Measurements from ENCODE around the gene AP5Z1. TPM values are rescaled to one million over a fixed set of nuclear protein-coding genes. Genes with fewer than 3 reads are reported as not detected.

Gene AP5Z1
- total and polyA plus RNA-seq, 2 donors (not counting 1 experiment from before 2014, with no cell fraction given) = 99.7 to 113 TPM

GRCh38 chr7:4840079-4840501 is 64.7 kb downstream of the AP5Z1 start:
- Histone ChIP-seq H3K4me1 (ENCODE audit: control insufficient read depth in 2 of 2, insufficient read depth in 2 of 2, low read length in 2 of 2) (no peaks in the 10 kb centered on the region), H3K4me2 (replicated peaks; ENCODE audit: low read depth, low read length, poor library complexity, severe bottlenecking) (no peak overlapping the region), H3K27me3 (replicated peaks in 1 of 4; ENCODE audit: control extremely low read depth in 1 of 4, control insufficient read depth in 3 of 4, insufficient read depth in 4 of 4, low read length in 3 of 4) (peaks cover 0 to 4% (median 0%) of the 10 kb centered on the region in 4 experiments), H3K27ac (ENCODE audit: low read length in 2 of 2) (no peak overlapping the region), H3K9me3 (ENCODE audit: control extremely low read depth in 1 of 3, control insufficient read depth in 2 of 3, insufficient read depth in 1 of 3, low read length in 2 of 3) (no peaks in the 10 kb centered on the region), H3K79me2 (ENCODE audit: control insufficient read depth, insufficient read depth, low read length) (no peaks in the 10 kb centered on the region), H3K9ac (ENCODE audit: low read length) (no peak overlapping the region), H2AFZ (ENCODE audit: insufficient read depth, low read depth, low read length, poor library complexity, severe bottlenecking) (no peak overlapping the region), H3K36me3 (replicated peaks in 1 of 2; ENCODE audit: control extremely low read depth in 1 of 2, control insufficient read depth in 1 of 2, extremely low read depth in 1 of 2, insufficient read depth in 2 of 2, low read length in 1 of 2) (no peaks in the 10 kb centered on the region), H4K20me1 (ENCODE audit: control insufficient read depth, insufficient read depth, low read length, poor library complexity, severe bottlenecking) (no peaks in the 10 kb centered on the region), H3K4me3 (ENCODE audit: control extremely low read depth in 1 of 5, extremely low read depth in 1 of 5, insufficient read depth in 1 of 5, low read depth in 2 of 5, low read length in 4 of 5) (no peak overlapping the region)
- ChIA-PET CTCF (no interaction called here), POLR2A (no interaction called here)
- no peaks in the 10 kb centered on the region for H3K9me3 Mint-ChIP-seq (ENCODE audit: insufficient read depth)
- no peak overlapping the region for H3K27ac Mint-ChIP-seq
- no peak for TF ChIP-seq EZH2 (IDR thresholded peaks at IDR 0.05; ENCODE audit: borderline replicate concordance, insufficient read depth, low read depth, low read length, poor library complexity, severe bottlenecking)
- TF ChIP-seq CTCF (IDR thresholded peaks at IDR 0.05) = no peak
- intact Hi-C loops (cut with micrococcal nuclease) = no loop called here
- no peak overlapping the region for H3K4me3 Mint-ChIP-seq
- H3K27me3 Mint-ChIP-seq = peaks cover 11% of the 10 kb centered on the region
- 82% methylated on average over 16 of the region's 16 CpGs for WGBS (ENCODE audit: insufficient coverage)
- H3K4me1 Mint-ChIP-seq = no peaks in the 10 kb centered on the region
- DNase-seq (no peak), ATAC-seq (ENCODE audit: low read depth) (no peak)

Small RNA genes within 50 kb of the gene (small RNA-seq; reads per million reads assigned to genes)
- not detected for gene MIR4656 (ENCODE audit: insufficient read length, low read depth, low replicate concordance)
- gene RF00019 (ENCODE audit: insufficient read length, low read depth, low replicate concordance) = not detected

Other genes starting within 250 kb of the AP5Z1 start
- 56.2 and 60.9 TPM in 2 replicates for gene FOXK1, start 93.3 kb upstream of the AP5Z1 start, total RNA-seq
- gene FOXK1, start 93.3 kb upstream of the AP5Z1 start, polyA plus RNA-seq = 17.9 and 27.0 TPM in 2 replicates
- 0.07 TPM in 1 of 2 replicates, not detected in the other for gene PAPOLB, start 86.4 kb downstream of the AP5Z1 start, total RNA-seq
- not detected in 2 replicates for gene PAPOLB, start 86.4 kb downstream of the AP5Z1 start, polyA plus RNA-seq
- not detected in 2 replicates for gene RADIL, start 108.1 kb downstream of the AP5Z1 start, total RNA-seq
- not detected in 2 replicates for gene RADIL, start 108.1 kb downstream of the AP5Z1 start, polyA plus RNA-seq
- not detected in 2 replicates for gene MMD2, start 183.6 kb downstream of the AP5Z1 start, total RNA-seq
- not detected in 2 replicates for gene MMD2, start 183.6 kb downstream of the AP5Z1 start, polyA plus RNA-seq

Measured in B cell (primary cell).